ENCODE results near the gene EGFLAM. TPM values are rescaled to one million over a fixed set of nuclear protein-coding genes. Genes with fewer than 3 reads are reported as not detected.

Gene EGFLAM
- total and polyA plus RNA-seq, 11 donors: 4.7 to 19.4 (median 8.0) TPM

GRCh38 chr5:38458174-38458573 is 199.8 kb downstream of the EGFLAM start:
- DNase-seq: no peak
- no peak for ATAC-seq
- H3K4me3 ChIP-seq: no peak overlapping the region
- H3K36me3 ChIP-seq: peaks cover 0 to 9% (median 0%) of the 10 kb centered on the region in 9 donors
- peaks cover 0 to 50% (median 0%) of the 10 kb centered on the region in 9 donors for H3K27me3 ChIP-seq
- TF ChIP-seq POLR2A (IDR thresholded peaks at IDR 0.05): no peak
- no peak for TF ChIP-seq CTCF (IDR thresholded peaks at IDR 0.05)
- H3K9me3 ChIP-seq: no peaks in the 10 kb centered on the region
- H3K27ac ChIP-seq: no peak overlapping the region
- intact Hi-C loops (cut with DNase I): no loop called here
- H3K4me1 ChIP-seq: peaks cover 0 to 9% (median 5%) of the 10 kb centered on the region in 12 donors
- WGBS, 4 donors: 96 to 97% (median 96%) methylated on average over 8 of the region's 8 CpGs

GRCh38 chr5:38462976-38463633 is 204.7 kb downstream of the EGFLAM start:
- ATAC-seq (no peak), DNase-seq (no peak)
- 43 to 56% (median 46%) methylated on average over 7 of the region's 7 CpGs for WGBS, 4 donors
- TF ChIP-seq POLR2A (IDR thresholded peaks at IDR 0.05) (no peak), CTCF (IDR thresholded peaks at IDR 0.05) (no peak)
- H3K36me3 ChIP-seq: peaks cover 0 to 9% (median 0%) of the 10 kb centered on the region in 9 donors
- H3K27me3 ChIP-seq: peaks cover 0 to 34% (median 0%) of the 10 kb centered on the region in 9 donors
- H3K4me1 ChIP-seq: peaks cover 14 to 58% (median 53%) of the 10 kb centered on the region in 12 donors
- intact Hi-C loops (cut with DNase I): no loop called here
- peak overlapping the region in 9 of 12 donors; percentile 19 to 86 (median 51) for H3K27ac ChIP-seq
- H3K4me3 ChIP-seq: no peak overlapping the region
- H3K9me3 ChIP-seq: no peaks in the 10 kb centered on the region

GRCh38 chr5:38463634-38464521 is 205.5 kb downstream of the EGFLAM start:
- no peak for DNase-seq

More at GRCh38 chr5:38463634-38464521, 205.5 kb downstream of the EGFLAM start:
- peaks cover 0 to 37% (median 0%) of the 10 kb centered on the region in 9 donors for H3K27me3 ChIP-seq
- H3K27ac ChIP-seq: peak overlapping the region in 11 of 12 donors; percentile 19 to 86 (median 51)
- WGBS, 4 donors: 17 to 32% (median 26%) methylated on average over 10 of the region's 10 CpGs
- H3K4me1 ChIP-seq: peaks cover 17 to 66% (median 61%) of the 10 kb centered on the region in 12 donors
- ATAC-seq: peak in 2 of 4 donors; percentile 23 to 48
- no peak overlapping the region for H3K4me3 ChIP-seq
- TF ChIP-seq POLR2A (IDR thresholded peaks at IDR 0.05): no peak
- no peak for TF ChIP-seq CTCF (IDR thresholded peaks at IDR 0.05)
- H3K9me3 ChIP-seq: no peaks in the 10 kb centered on the region
- peaks cover 0 to 9% (median 0%) of the 10 kb centered on the region in 9 donors for H3K36me3 ChIP-seq
- intact Hi-C loops (cut with DNase I): no loop called here

Data from heart left ventricle (tissue), 16 donors.